ENCODE results near the gene LRRTM2.

The LRRTM2 gene

GRCh38 chr5:138819081-138819480, 56.1 kb downstream of the LRRTM2 start:
- Histone ChIP-seq H3K4me1 (ENCODE audit: insufficient read depth, poor library complexity, severe bottlenecking) (no peaks in the 10 kb centered on the region), H3K36me3 (ENCODE audit: low read depth) (peaks cover 73% of the 10 kb centered on the region), H3K27me3 (ENCODE audit: insufficient read depth, poor library complexity, severe bottlenecking) (no peaks in the 10 kb centered on the region), H3K9me3 (ENCODE audit: severe bottlenecking) (no peaks in the 10 kb centered on the region), H3K4me3 (ENCODE audit: severe bottlenecking) (no peak overlapping the region), H3K27ac (ENCODE audit: poor library complexity, severe bottlenecking) (no peak overlapping the region)
- no peak for ATAC-seq (ENCODE audit: low read depth)
- TF ChIP-seq, protein P1, sequence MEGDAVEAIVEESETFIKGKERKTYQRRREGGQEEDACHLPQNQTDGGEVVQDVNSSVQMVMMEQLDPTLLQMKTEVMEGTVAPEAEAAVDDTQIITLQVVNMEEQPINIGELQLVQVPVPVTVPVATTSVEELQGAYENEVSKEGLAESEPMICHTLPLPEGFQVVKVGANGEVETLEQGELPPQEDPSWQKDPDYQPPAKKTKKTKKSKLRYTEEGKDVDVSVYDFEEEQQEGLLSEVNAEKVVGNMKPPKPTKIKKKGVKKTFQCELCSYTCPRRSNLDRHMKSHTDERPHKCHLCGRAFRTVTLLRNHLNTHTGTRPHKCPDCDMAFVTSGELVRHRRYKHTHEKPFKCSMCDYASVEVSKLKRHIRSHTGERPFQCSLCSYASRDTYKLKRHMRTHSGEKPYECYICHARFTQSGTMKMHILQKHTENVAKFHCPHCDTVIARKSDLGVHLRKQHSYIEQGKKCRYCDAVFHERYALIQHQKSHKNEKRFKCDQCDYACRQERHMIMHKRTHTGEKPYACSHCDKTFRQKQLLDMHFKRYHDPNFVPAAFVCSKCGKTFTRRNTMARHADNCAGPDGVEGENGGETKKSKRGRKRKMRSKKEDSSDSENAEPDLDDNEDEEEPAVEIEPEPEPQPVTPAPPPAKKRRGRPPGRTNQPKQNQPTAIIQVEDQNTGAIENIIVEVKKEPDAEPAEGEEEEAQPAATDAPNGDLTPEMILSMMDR (IDR thresholded peaks at IDR 0.05; ENCODE audit: poor library complexity, severe bottlenecking) = no peak
- DNase-seq (ENCODE audit: low spot score) = no peak

All from RWPE2 (cell line).